Vagina (tissue), 2 donors: ENCODE measurements around the gene NPAS3. TPM values are rescaled to one million over a fixed set of nuclear protein-coding genes. Genes with fewer than 3 reads are reported as not detected.

Experiments used
- DNase-seq, 2 donors: peaks; one replicate each; pipeline ENCODE4 v3.0.0-alpha.2; 2017; ENCODE audit errors: extremely low spot score in 2 of 2
- H3K27ac ChIP-seq: fragments of 200-600 bp; sonication (generic); one replicate; pipeline ENCODE4 v1.5.1; 2019
- H3K27me3 ChIP-seq: fragments of 200-600 bp; sonication (generic); one replicate; pipeline ENCODE4 v1.5.1; 2019
- H3K36me3 ChIP-seq, 2 donors: fragments of 200-600 bp; sonication (generic); one replicate each; pipeline ENCODE4 v1.5.1; 2017 to 2019
- H3K4me1 ChIP-seq: fragments of 200-600 bp; sonication (generic); one replicate; pipeline ENCODE4 v1.5.1; 2019
- H3K4me3 ChIP-seq, 2 donors: fragments of 200-600 bp; sonication (generic); 1 replicate in 1 of 2; 2 replicates in 1 of 2; pipeline ENCODE4 v1.5.1; 2016 to 2019
- H3K9me3 ChIP-seq: fragments of 200-600 bp; sonication (generic); one replicate; pipeline ENCODE4 v1.5.1; 2019
- CTCF ChIP-seq, 3 experiments: fragments of 450-650 bp in 2 of 3; fragments of 200-600 bp in 1 of 3; sonication (generic) in 1 of 3; IDR thresholded peaks; one replicate each; pipeline ENCODE4 v1.5.1; 2017 to 2019; ENCODE audit warnings: antibody characterized with exemption in 3 of 3, mild to moderate bottlenecking in 2 of 3, moderate library complexity in 2 of 3
- POLR2A ChIP-seq, 2 donors: fragments of 450-650 bp; IDR thresholded peaks; one replicate each; pipeline ENCODE4 v1.6.1; 2017; ENCODE audit warnings: antibody characterized with exemption in 2 of 2, mild to moderate bottlenecking in 2 of 2, moderate library complexity in 2 of 2
- POLR2AphosphoS5 ChIP-seq, 2 donors: sonication (generic); formaldehyde crosslinking; IDR thresholded peaks; one replicate each; pipeline ENCODE4 v1.9.0; 2017; ENCODE audit warnings: antibody characterized with exemption in 2 of 2, mild to moderate bottlenecking in 2 of 2, low read depth in 1 of 2; ENCODE audit not compliant: insufficient read depth in 1 of 2
- intact Hi-C: fragments of 100-400 bp; cut with DNase I; formaldehyde crosslinking; loops from one replicate; pipeline ENCODE4 v1.15.1; 2023
- total RNA-seq: library from RNA; depleted of rRNA; stranded (reverse); fragments of >200 nt; gene quantifications from one replicate; pipeline ENCODE4 v1.2.3, GENCODE V29; 2016

NPAS3 gene
- total RNA-seq, 1 donor from 2014 or later: 1.2 TPM

- H3K4me3 ChIP-seq: no peak overlapping the region
- H3K36me3 ChIP-seq: no peaks in the 10 kb centered on the region
- peak in 1 of 2 donors; percentile 32 for DNase-seq
- H3K9me3 ChIP-seq: no peaks in the 10 kb centered on the region
- no peak for TF ChIP-seq POLR2A (IDR thresholded peaks at IDR 0.05)
- no peak for TF ChIP-seq POLR2AphosphoS5 (IDR thresholded peaks at IDR 0.05; ENCODE audit: insufficient read depth in 1 of 2, low read depth in 1 of 2)
- no peak for TF ChIP-seq CTCF (IDR thresholded peaks at IDR 0.05)
- H3K27me3 ChIP-seq: no peaks in the 10 kb centered on the region
- intact Hi-C loops: loop anchor here (5.0 kb wide), 1 partner anchor 251 kb away; no protein-coding TSS in a partner anchor
- H3K4me1 ChIP-seq: no peaks in the 10 kb centered on the region
- H3K27ac ChIP-seq: no peak overlapping the region
Observed at GRCh38 chr14:33846100-33846824, 907.6 kb downstream of the NPAS3 start.

GRCh38 chr14:33847066-33847465 lies 908.4 kb downstream of the NPAS3 start:
- H3K4me3 ChIP-seq: no peak overlapping the region
- H3K9me3 ChIP-seq: no peaks in the 10 kb centered on the region
- no peaks in the 10 kb centered on the region for H3K27me3 ChIP-seq
- H3K4me1 ChIP-seq: no peaks in the 10 kb centered on the region
- no peaks in the 10 kb centered on the region for H3K36me3 ChIP-seq
- DNase-seq: peak in 1 of 2 donors; percentile 10
- no peak overlapping the region for H3K27ac ChIP-seq
- TF ChIP-seq CTCF (IDR thresholded peaks at IDR 0.05) (no peak), POLR2A (IDR thresholded peaks at IDR 0.05) (no peak), POLR2AphosphoS5 (IDR thresholded peaks at IDR 0.05; ENCODE audit: insufficient read depth in 1 of 2, low read depth in 1 of 2) (no peak)
- intact Hi-C loops: loop anchor here (5.0 kb wide), 1 partner anchor 250 kb away; no protein-coding TSS in a partner anchor

GRCh38 chr14:33848009-33848408 lies 909.3 kb downstream of the NPAS3 start:
- no peaks in the 10 kb centered on the region for H3K4me1 ChIP-seq
- intact Hi-C loops: loop anchor here (5.0 kb wide), 1 partner anchor 249 kb away; no protein-coding TSS in a partner anchor
- no peak for TF ChIP-seq POLR2A (IDR thresholded peaks at IDR 0.05)
- no peak for TF ChIP-seq CTCF (IDR thresholded peaks at IDR 0.05)
- no peak for TF ChIP-seq POLR2AphosphoS5 (IDR thresholded peaks at IDR 0.05; ENCODE audit: insufficient read depth in 1 of 2, low read depth in 1 of 2)

GRCh38 chr14:33848706-33849454 lies 910.2 kb downstream of the NPAS3 start:
- no peaks in the 10 kb centered on the region for H3K4me1 ChIP-seq
- intact Hi-C loops: loop anchor here (5.0 kb wide), 1 partner anchor 248 kb away; no protein-coding TSS in a partner anchor
- no peaks in the 10 kb centered on the region for H3K36me3 ChIP-seq
- peak in 1 of 2 donors; percentile 77 for DNase-seq
- no peak overlapping the region for H3K4me3 ChIP-seq
- no peaks in the 10 kb centered on the region for H3K27me3 ChIP-seq
- TF ChIP-seq CTCF (IDR thresholded peaks at IDR 0.05) (no peak), POLR2A (IDR thresholded peaks at IDR 0.05) (no peak), POLR2AphosphoS5 (IDR thresholded peaks at IDR 0.05; ENCODE audit: insufficient read depth in 1 of 2, low read depth in 1 of 2) (no peak)
- no peaks in the 10 kb centered on the region for H3K9me3 ChIP-seq
- H3K27ac ChIP-seq: no peak overlapping the region

More at GRCh38 chr14:33848009-33848408, 909.3 kb downstream of the NPAS3 start:
- Histone ChIP-seq H3K9me3 (no peaks in the 10 kb centered on the region), H3K4me3 (no peak overlapping the region), H3K27ac (no peak overlapping the region), H3K27me3 (no peaks in the 10 kb centered on the region), H3K36me3 (no peaks in the 10 kb centered on the region)
- no peak for DNase-seq
